ENCODE measurements around the gene GTF3C4. TPM values are rescaled to one million over a fixed set of nuclear protein-coding genes. Genes with fewer than 3 reads are reported as not detected.

Gene GTF3C4
- total and polyA plus RNA-seq, 2 experiments from 2014 or later = 6.1 to 19.2 TPM

GRCh38 chr9:132669698-132670456 is 387 bp upstream of the GTF3C4 start, which contains the start of gene DDX31:
Gene DDX31, minus strand, starts transcription at chr9:132669983. Its CDS starts 49 bp downstream, at chr9:132669934.
- peak within 1 kb of the TSS; percentile 99 for H3K27ac ChIP-seq
- WGBS (ENCODE audit: low lambda C conversion rate, missing lambda C conversion rate) = 1% methylated on average over 64 of the region's 77 CpGs
- peaks cover 24% of the 10 kb centered on the region for H3K4me1 ChIP-seq (ENCODE audit: insufficient read depth)
- H3K9me3 ChIP-seq (ENCODE audit: low read depth) = no peaks in the 10 kb centered on the region
- peak; percentile 95 for DNase-seq (ENCODE audit: low spot score)
- TF ChIP-seq EZH2phosphoT487 (IDR thresholded peaks at IDR 0.05; ENCODE audit: low read depth, severe bottlenecking, unreplicated experiment) (no peak), CTCF (IDR thresholded peaks at IDR 0.05; ENCODE audit: poor library complexity) (no peak), EZH2 (IDR thresholded peaks at IDR 0.05; ENCODE audit: borderline replicate concordance) (no peak)
- H3K4me2 ChIP-seq = peak within 1 kb of the TSS; percentile 96
- peak within 1 kb of the TSS; percentile 99 for H3K4me3 ChIP-seq
- no peaks in the 10 kb centered on the region for H3K27me3 ChIP-seq
- no peaks in the 10 kb centered on the region for H3K9me2 ChIP-seq (replicated peaks; ENCODE audit: insufficient read depth)
- peaks cover 25% of the 10 kb centered on the region for H4K20me1 ChIP-seq (ENCODE audit: insufficient read depth, poor library complexity, severe bottlenecking)
- peaks cover 88% of the 10 kb centered on the region for H3K79me2 ChIP-seq
- H3K36me3 ChIP-seq (replicated peaks; ENCODE audit: insufficient read depth, low read depth) = no peaks in the 10 kb centered on the region
- H2AFZ ChIP-seq = peak within 1 kb of the TSS; percentile 96

- WGBS (ENCODE audit: low lambda C conversion rate, missing lambda C conversion rate) = 80% methylated on average over 6 of the region's 6 CpGs
- no peak for DNase-seq (ENCODE audit: low spot score)
- TF ChIP-seq EZH2 (IDR thresholded peaks at IDR 0.05; ENCODE audit: borderline replicate concordance) (no peak), EZH2phosphoT487 (IDR thresholded peaks at IDR 0.05; ENCODE audit: low read depth, severe bottlenecking, unreplicated experiment) (no peak), CTCF (IDR thresholded peaks at IDR 0.05; ENCODE audit: poor library complexity) (no peak)
- H3K9me3 ChIP-seq (ENCODE audit: low read depth) = no peaks in the 10 kb centered on the region
- no peak overlapping the region for H2AFZ ChIP-seq
- peak overlapping the region; percentile 99 for H3K27ac ChIP-seq
- peaks cover 88% of the 10 kb centered on the region for H3K79me2 ChIP-seq
- peak overlapping the region; percentile 96 for H3K4me2 ChIP-seq
- no peaks in the 10 kb centered on the region for H3K9me2 ChIP-seq (replicated peaks; ENCODE audit: insufficient read depth)
- peak overlapping the region; percentile 99 for H3K4me3 ChIP-seq
- peaks cover 24% of the 10 kb centered on the region for H3K4me1 ChIP-seq (ENCODE audit: insufficient read depth)
- H3K27me3 ChIP-seq = no peaks in the 10 kb centered on the region
- H3K36me3 ChIP-seq (replicated peaks; ENCODE audit: insufficient read depth, low read depth) = no peaks in the 10 kb centered on the region
- H4K20me1 ChIP-seq (ENCODE audit: insufficient read depth, poor library complexity, severe bottlenecking) = peaks cover 30% of the 10 kb centered on the region
These were observed 1.6 kb downstream of the GTF3C4 start for GRCh38 chr9:132671620-132672412.

DNA sequence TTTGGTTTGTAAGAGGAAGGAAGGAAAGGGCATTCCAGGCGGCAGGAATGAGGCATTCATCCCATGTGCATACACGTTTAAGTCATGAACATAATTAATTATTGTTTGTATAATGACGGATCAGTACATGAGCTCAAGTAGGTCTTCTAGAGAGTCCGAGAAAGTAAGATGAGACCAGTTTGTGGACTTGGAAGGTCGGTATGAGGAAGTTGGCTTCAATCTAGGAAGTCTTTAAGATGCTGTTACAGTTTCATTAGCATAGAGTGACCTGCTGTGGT is 2.1 kb downstream of the GTF3C4 start:
- no peak overlapping the region for H2AFZ ChIP-seq
- no peak overlapping the region for H3K27ac ChIP-seq
- H3K4me1 ChIP-seq (ENCODE audit: insufficient read depth) = peaks cover 24% of the 10 kb centered on the region
- TF ChIP-seq EZH2phosphoT487 (IDR thresholded peaks at IDR 0.05; ENCODE audit: low read depth, severe bottlenecking, unreplicated experiment) (no peak), CTCF (IDR thresholded peaks at IDR 0.05; ENCODE audit: poor library complexity) (no peak), EZH2 (IDR thresholded peaks at IDR 0.05; ENCODE audit: borderline replicate concordance) (no peak)
- no peaks in the 10 kb centered on the region for H3K27me3 ChIP-seq
- 80% methylated on average over 5 of the region's 5 CpGs for WGBS (ENCODE audit: low lambda C conversion rate, missing lambda C conversion rate)
- H3K4me3 ChIP-seq = peak overlapping the region; percentile 99
- H3K36me3 ChIP-seq (replicated peaks; ENCODE audit: insufficient read depth, low read depth) = no peaks in the 10 kb centered on the region
- H3K79me2 ChIP-seq = peaks cover 88% of the 10 kb centered on the region
- no peak for DNase-seq (ENCODE audit: low spot score)
- no peaks in the 10 kb centered on the region for H3K9me3 ChIP-seq (ENCODE audit: low read depth)
- no peaks in the 10 kb centered on the region for H3K9me2 ChIP-seq (replicated peaks; ENCODE audit: insufficient read depth)
- H4K20me1 ChIP-seq (ENCODE audit: insufficient read depth, poor library complexity, severe bottlenecking) = peaks cover 36% of the 10 kb centered on the region
- H3K4me2 ChIP-seq = peak overlapping the region; percentile 96

All from hepatocyte (in vitro differentiated cells).